Transverse colon (tissue), 4 donors: ENCODE results near the gene GDF2. TPM values are rescaled to one million over a fixed set of nuclear protein-coding genes. Genes with fewer than 3 reads are reported as not detected.

ENCODE experiments used
- DNase-seq: peaks from one replicate; pipeline ENCODE4 v3.0.0-alpha.2; 2019
- H3K27ac ChIP-seq, 4 donors: fragments of 200-600 bp; sonication (generic); 2 replicates each; pipeline ENCODE4 v1.5.1; 2016 to 2018; ENCODE audit warnings: inconsistent platforms in 4 of 4
- H3K27me3 ChIP-seq: fragments of 200-600 bp; sonication (generic); 2 replicates; pipeline ENCODE4 v1.5.1; 2017; ENCODE audit warnings: inconsistent platforms
- H3K36me3 ChIP-seq, 4 donors: fragments of 200-600 bp; sonication (generic); 2 replicates each; pipeline ENCODE4 v1.5.1; 2017 to 2019; ENCODE audit warnings: inconsistent platforms in 4 of 4
- H3K4me1 ChIP-seq, 4 donors: fragments of 200-600 bp; sonication (generic); 2 replicates each; pipeline ENCODE4 v1.5.1; 2017 to 2020; ENCODE audit warnings: inconsistent platforms in 4 of 4
- H3K4me3 ChIP-seq, 4 donors: fragments of 200-600 bp; sonication (generic); 1 replicate in 1 of 4; 2 replicates in 3 of 4; pipeline versions ENCODE4 v1.5.1 to v1.6.1; 2017 to 2019; ENCODE audit warnings: inconsistent platforms in 4 of 4
- H3K9me3 ChIP-seq, 2 donors: fragments of 200-600 bp; sonication (generic); 2 replicates each; pipeline ENCODE4 v1.5.1; 2017 to 2019; ENCODE audit warnings: inconsistent platforms in 2 of 2
- CTCF ChIP-seq, 5 experiments: fragments of 200-600 bp in 3 of 5; fragments of 450-650 bp in 2 of 5; sonication (generic) in 3 of 5; IDR thresholded peaks; 1 replicate in 2 of 5; 2 replicates in 3 of 5; pipeline ENCODE4 v1.5.1; 2016 to 2017; ENCODE audit warnings: antibody characterized with exemption in 5 of 5, inconsistent platforms in 3 of 5, mild to moderate bottlenecking in 2 of 5, moderate library complexity in 1 of 5
- EP300 ChIP-seq: sonication (generic); formaldehyde crosslinking; IDR thresholded peaks from one replicate; pipeline ENCODE4 v1.6.1; 2017; ENCODE audit warnings: antibody characterized with exemption, low read depth
- POLR2A ChIP-seq: fragments of 450-650 bp; IDR thresholded peaks from one replicate; pipeline ENCODE4 v1.6.1; 2016; ENCODE audit warnings: antibody characterized with exemption, mild to moderate bottlenecking, moderate library complexity
- POLR2AphosphoS5 ChIP-seq, 3 donors: sonication (generic); formaldehyde crosslinking; IDR thresholded peaks; one replicate each; pipeline ENCODE4 v1.6.1; 2016; ENCODE audit warnings: antibody characterized with exemption in 3 of 3
- WGBS, 2 donors: methylation state at CpG; one replicate each; pipeline ENCODE4 v1.1.5; 2018; ENCODE audit warnings: low coverage in 1 of 2; 5-methylcytosine and 5-hydroxymethylcytosine counted together
- in situ Hi-C, 4 donors: fragments of 200-750 bp; cut with MboI; loops; one replicate each; pipeline versions ENCODE4 v1.15.0 to v1.15.1; 2017; ENCODE audit warnings: low sequenced_read_pairs in 3 of 4, low pct_ligation_motif_present in 1 of 4, low pct_unique_long_range_greater_than_20kb in 1 of 4
- intact Hi-C: fragments of 100-400 bp; cut with DNase I; formaldehyde crosslinking; loops from one replicate; pipeline ENCODE4 v1.15.1; 2023; ENCODE audit warnings: low total_unique reads
- total RNA-seq, 4 donors: library from RNA; depleted of rRNA; stranded (reverse); fragments of >200 nt; gene quantifications; one replicate each; pipeline ENCODE4 v1.1.0, GENCODE V29; 2016

The GDF2 gene
- total RNA-seq, 4 donors from 2014 or later: not detected

- Histone ChIP-seq H3K27me3 (no peaks in the 10 kb centered on the region), H3K4me3 (no peak overlapping the region), H3K4me1 (no peaks in the 10 kb centered on the region), H3K27ac (no peak overlapping the region), H3K9me3 (no peaks in the 10 kb centered on the region), H3K36me3 (no peaks in the 10 kb centered on the region)
- TF ChIP-seq POLR2AphosphoS5 (IDR thresholded peaks at IDR 0.05) (no peak), EP300 (no peak), CTCF (IDR thresholded peaks at IDR 0.05) (no peak), POLR2A (no peak)
- intact Hi-C loops: no loop called here
- in situ Hi-C loops: no loop called here
- WGBS, 2 donors: 43 to 50% methylated on average over 2 to 3 of the region's 3 CpGs
- no peak for DNase-seq
Observed at GRCh38 chr10:47363781-47364180, 41.5 kb downstream of the GDF2 start.

- Histone ChIP-seq H3K27ac (no peak overlapping the region), H3K4me3 (no peak overlapping the region), H3K4me1 (no peaks in the 10 kb centered on the region), H3K36me3 (no peaks in the 10 kb centered on the region), H3K27me3 (no peaks in the 10 kb centered on the region), H3K9me3 (no peaks in the 10 kb centered on the region)
- intact Hi-C loops (no loop called here), in situ Hi-C loops (no loop called here)
- DNase-seq: no peak
- 29 to 43% methylated on average over 3 to 4 of the region's 4 CpGs for whole genome bisulfite sequencing, 2 donors
- TF ChIP-seq EP300 (no peak), POLR2A (no peak), POLR2AphosphoS5 (IDR thresholded peaks at IDR 0.05) (no peak), CTCF (IDR thresholded peaks at IDR 0.05) (no peak)
Observed at GRCh38 chr10:47364366-47364765, 42.1 kb downstream of the GDF2 start.

- no peak for DNase-seq
Observed at GRCh38 chr10:47364911-47365310, 42.7 kb downstream of the GDF2 start.

GRCh38 chr10:47365431-47366180 is 43.4 kb downstream of the GDF2 start:
- no peaks in the 10 kb centered on the region for H3K9me3 ChIP-seq

More at GRCh38 chr10:47364911-47365310, 42.7 kb downstream of the GDF2 start:
- in situ Hi-C loops (no loop called here), intact Hi-C loops (no loop called here)
- H3K9me3 ChIP-seq: no peaks in the 10 kb centered on the region
- H3K4me1 ChIP-seq: no peaks in the 10 kb centered on the region
- 93% methylated on average over 6 of the region's 6 CpGs; no CpG with 5 or more reads in 1 of the 2 donors for WGBS, 2 donors
- H3K36me3 ChIP-seq: no peaks in the 10 kb centered on the region
- H3K4me3 ChIP-seq: no peak overlapping the region
- H3K27me3 ChIP-seq: no peaks in the 10 kb centered on the region
- TF ChIP-seq CTCF (IDR thresholded peaks at IDR 0.05) (no peak), POLR2AphosphoS5 (IDR thresholded peaks at IDR 0.05) (no peak), EP300 (no peak), POLR2A (no peak)
- H3K27ac ChIP-seq: no peak overlapping the region

More at GRCh38 chr10:47365431-47366180, 43.4 kb downstream of the GDF2 start:
- TF ChIP-seq POLR2A (no peak), POLR2AphosphoS5 (IDR thresholded peaks at IDR 0.05) (no peak), EP300 (no peak), CTCF (IDR thresholded peaks at IDR 0.05) (no peak)
- Histone ChIP-seq H3K27me3 (no peaks in the 10 kb centered on the region), H3K27ac (no peak overlapping the region), H3K36me3 (no peaks in the 10 kb centered on the region), H3K4me3 (no peak overlapping the region), H3K4me1 (no peaks in the 10 kb centered on the region)
- in situ Hi-C loops (no loop called here), intact Hi-C loops (no loop called here)
- 84 to 88% methylated on average over 5 to 9 of the region's 9 CpGs for WGBS, 2 donors
- DNase-seq: no peak
